Calu3 (cell line): Measurements from ENCODE around the gene PSMA1. TPM values are rescaled to one million over a fixed set of nuclear protein-coding genes. Genes with fewer than 3 reads are reported as not detected.
A peak's percentile ranks its signal among the peaks of the same experiment; 100 is the strongest.
"Not testable (repeated sequence)": the region's sequence is repeated elsewhere in the genome, so short reads cannot be mapped to it uniquely, and the experiment has no call there.

Experiments used
- BruUV-seq: library from RNA; stranded (reverse); fragments of 400-500 nt; replicated peaks from 2 replicates; lab custom pipeline; 2021; lab: Mats Ljungman, UMichigan
- CTCF ChIA-PET: fragments of 300-600 bp; sonication (Branson Sonifier 250); formaldehyde crosslinking; loops from one replicate; lab custom pipeline; 2022; ENCODE audit warnings: antibody characterized with exemption; lab: Charles Lee
- DNase-seq: peaks from one replicate; pipeline ENCODE4 v3.0.0; 2022
- H3K27ac Mint-ChIP-seq: one replicate; pipeline ENCODE4 v1.8.0; 2022; ENCODE audit warnings: mixed read lengths; ENCODE audit not compliant: unreplicated experiment
- H3K27me3 Mint-ChIP-seq: one replicate; pipeline ENCODE4 v1.8.0; 2022; ENCODE audit warnings: mixed read lengths; ENCODE audit not compliant: unreplicated experiment
- H3K36me3 Mint-ChIP-seq: one replicate; pipeline ENCODE4 v1.8.0; 2022; ENCODE audit warnings: mild to moderate bottlenecking, moderate library complexity, mixed read lengths; ENCODE audit not compliant: insufficient read depth, unreplicated experiment
- H3K4me1 Mint-ChIP-seq: one replicate; pipeline ENCODE4 v1.8.0; 2022; ENCODE audit warnings: mild to moderate bottlenecking, low read depth, mixed read lengths; ENCODE audit not compliant: unreplicated experiment
- H3K4me3 Mint-ChIP-seq: one replicate; pipeline ENCODE4 v1.8.0; 2022; ENCODE audit warnings: mild to moderate bottlenecking, low read depth, moderate library complexity, mixed read lengths; ENCODE audit not compliant: unreplicated experiment
- H3K9me3 Mint-ChIP-seq: one replicate; pipeline ENCODE4 v1.8.0; 2022; ENCODE audit warnings: low read depth, mixed read lengths; ENCODE audit not compliant: unreplicated experiment
- intact Hi-C: fragments of 100-400 bp; cut with micrococcal nuclease; formaldehyde crosslinking; loops from one replicate; pipeline ENCODE4 v1.10.0; 2022; ENCODE audit not compliant: unreplicated experiment
- total RNA-seq: library from RNA; stranded (reverse); gene quantifications from 2 replicates; pipeline ENCODE4 v1.2.3, GENCODE V29; 2022
- TF ChIP-seq, protein P1 (sequence below): fragments of 200-600 bp; IDR thresholded peaks from one replicate; pipeline ENCODE4 v1.8.0; 2022; ENCODE audit warnings: antibody characterized with exemption; ENCODE audit not compliant: unreplicated experiment

PSMA1 gene
- total RNA-seq, 1 experiment from 2014 or later, result 205 TPM

- CTCF ChIA-PET, result no interaction called here
- H3K27me3 Mint-ChIP-seq, result no peaks in the 10 kb centered on the region
- intact Hi-C loops, result loop anchor here (5.0 kb wide), 2 partner anchors 232 to 367 kb away; no protein-coding TSS in a partner anchor
- no peak overlapping the region for H3K4me3 Mint-ChIP-seq
- no peaks in the 10 kb centered on the region for H3K4me1 Mint-ChIP-seq
- H3K27ac Mint-ChIP-seq, result no peak overlapping the region
- no peak for DNase-seq
- BruUV-seq, result no TSS peak
- H3K36me3 Mint-ChIP-seq, result no peaks in the 10 kb centered on the region
- no peaks in the 10 kb centered on the region for H3K9me3 Mint-ChIP-seq
- TF ChIP-seq, protein P1, sequence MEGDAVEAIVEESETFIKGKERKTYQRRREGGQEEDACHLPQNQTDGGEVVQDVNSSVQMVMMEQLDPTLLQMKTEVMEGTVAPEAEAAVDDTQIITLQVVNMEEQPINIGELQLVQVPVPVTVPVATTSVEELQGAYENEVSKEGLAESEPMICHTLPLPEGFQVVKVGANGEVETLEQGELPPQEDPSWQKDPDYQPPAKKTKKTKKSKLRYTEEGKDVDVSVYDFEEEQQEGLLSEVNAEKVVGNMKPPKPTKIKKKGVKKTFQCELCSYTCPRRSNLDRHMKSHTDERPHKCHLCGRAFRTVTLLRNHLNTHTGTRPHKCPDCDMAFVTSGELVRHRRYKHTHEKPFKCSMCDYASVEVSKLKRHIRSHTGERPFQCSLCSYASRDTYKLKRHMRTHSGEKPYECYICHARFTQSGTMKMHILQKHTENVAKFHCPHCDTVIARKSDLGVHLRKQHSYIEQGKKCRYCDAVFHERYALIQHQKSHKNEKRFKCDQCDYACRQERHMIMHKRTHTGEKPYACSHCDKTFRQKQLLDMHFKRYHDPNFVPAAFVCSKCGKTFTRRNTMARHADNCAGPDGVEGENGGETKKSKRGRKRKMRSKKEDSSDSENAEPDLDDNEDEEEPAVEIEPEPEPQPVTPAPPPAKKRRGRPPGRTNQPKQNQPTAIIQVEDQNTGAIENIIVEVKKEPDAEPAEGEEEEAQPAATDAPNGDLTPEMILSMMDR, result no peak
Observed at GRCh38 chr11:14539982-14540421, 19.8 kb upstream of the PSMA1 start.

GRCh38 chr11:14538926-14539554, 18.9 kb upstream of the PSMA1 start:
- intact Hi-C loops, result loop anchor here (5.0 kb wide), 2 partner anchors 233 to 368 kb away; no protein-coding TSS in a partner anchor
- Mint-ChIP-seq H3K4me3 (no peak overlapping the region), H3K36me3 (no peaks in the 10 kb centered on the region), H3K9me3 (no peaks in the 10 kb centered on the region), H3K27me3 (no peaks in the 10 kb centered on the region), H3K4me1 (no peaks in the 10 kb centered on the region), H3K27ac (no peak overlapping the region)
- CTCF ChIA-PET, result no interaction called here
- TF ChIP-seq, protein P1, result no peak
- no TSS peak for BruUV-seq
- no peak for DNase-seq

DNA sequence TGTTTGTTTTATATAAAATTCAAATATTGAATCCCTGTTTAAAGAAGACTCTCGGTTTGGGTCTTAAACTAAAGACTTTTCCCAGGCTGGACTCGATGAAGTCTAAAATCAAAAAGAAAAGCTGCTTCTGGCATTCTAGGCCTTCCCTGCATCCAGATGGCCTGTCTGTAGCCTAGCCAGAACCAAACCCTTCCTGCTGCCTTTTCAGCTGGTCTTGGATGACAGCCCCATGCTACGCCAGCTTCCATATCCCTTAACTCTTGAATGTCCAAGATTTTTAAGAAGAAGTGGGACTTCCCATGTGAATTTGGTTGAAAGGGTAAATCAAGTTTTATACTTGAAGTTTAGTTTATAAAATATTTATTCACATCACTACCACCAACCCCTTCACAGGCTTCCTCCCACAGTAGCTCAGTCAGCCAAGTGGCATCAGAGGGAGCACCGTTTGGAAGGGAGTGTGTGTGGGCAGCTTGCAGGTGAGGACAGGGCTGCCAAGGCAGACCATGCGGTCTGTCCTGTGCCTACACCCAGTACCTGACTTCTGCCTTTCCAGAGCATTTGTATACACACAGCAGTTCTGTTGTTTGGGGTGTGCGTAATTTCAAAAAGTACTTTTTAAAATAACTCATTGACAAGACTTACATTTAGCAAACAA, 18.2 kb upstream of the PSMA1 start:
- Mint-ChIP-seq H3K4me3 (no peak overlapping the region), H3K9me3 (no peaks in the 10 kb centered on the region), H3K36me3 (no peaks in the 10 kb centered on the region), H3K27ac (no peak overlapping the region), H3K4me1 (no peaks in the 10 kb centered on the region), H3K27me3 (no peaks in the 10 kb centered on the region)
- TF ChIP-seq, protein P1, result no peak
- no TSS peak for BruUV-seq
- no peak for DNase-seq
- CTCF ChIA-PET, result no interaction called here
- intact Hi-C loops, result loop anchor here (5.0 kb wide), 2 partner anchors 234 to 369 kb away; no protein-coding TSS in a partner anchor

DNA sequence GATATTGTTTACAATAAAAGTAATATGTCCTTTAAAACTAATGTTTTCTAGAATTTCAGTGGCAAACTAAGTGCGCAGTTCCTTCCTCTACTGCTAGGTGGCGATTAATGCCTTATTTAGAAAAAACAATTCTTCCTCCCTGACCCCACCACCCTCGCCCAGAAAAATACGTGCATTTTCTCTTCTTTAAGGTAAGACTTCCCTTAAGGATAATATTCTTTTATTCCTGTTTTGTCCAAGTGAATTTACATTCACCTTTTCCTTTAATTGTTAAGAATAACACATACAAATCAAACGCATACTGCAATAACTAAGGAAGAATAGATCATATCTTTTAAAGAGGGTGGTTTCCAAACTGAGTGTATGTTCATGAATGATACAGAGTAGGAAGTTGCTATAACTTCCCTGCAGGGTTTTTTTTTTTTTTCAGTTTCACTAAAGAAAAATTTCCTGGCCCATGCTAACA, 17.0 kb upstream of the PSMA1 start:
- Mint-ChIP-seq H3K27ac (no peak overlapping the region), H3K36me3 (no peaks in the 10 kb centered on the region), H3K4me1 (no peaks in the 10 kb centered on the region), H3K4me3 (no peak overlapping the region), H3K9me3 (no peaks in the 10 kb centered on the region), H3K27me3 (no peaks in the 10 kb centered on the region)
- intact Hi-C loops, result loop anchor here (2.0 to 5.0 kb wide), 3 partner anchors 108 to 370 kb away; no protein-coding TSS in a partner anchor
- BruUV-seq, result no TSS peak
- CTCF ChIA-PET, result interaction anchor here (1.5 kb wide), 1 partner anchor 371 kb away, joined by 3 read pairs; no protein-coding TSS in a partner anchor
- TF ChIP-seq, protein P1, result peak; percentile 72
- DNase-seq, result peak; percentile 22

DNA sequence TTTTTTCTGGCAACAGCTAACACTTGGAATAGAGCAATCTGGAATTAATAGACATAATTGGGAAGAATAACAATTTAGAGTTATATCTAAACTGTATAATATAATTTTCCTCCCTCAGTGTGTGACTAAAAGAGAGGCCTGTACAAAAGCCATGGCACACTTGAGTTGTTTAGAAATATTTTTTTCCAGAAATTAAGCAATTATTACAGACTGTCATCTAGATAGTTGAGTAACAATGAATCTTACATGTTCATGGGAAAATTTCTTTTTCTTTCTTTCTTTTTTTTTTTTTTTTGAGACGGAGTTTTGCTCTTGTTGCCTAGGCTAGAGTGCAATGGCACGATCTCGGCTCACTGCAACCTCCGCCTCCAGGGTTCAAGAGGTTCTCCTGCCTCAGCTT, 15.0 kb upstream of the PSMA1 start:
- H3K36me3 Mint-ChIP-seq, BruUV-seq, H3K4me3 Mint-ChIP-seq, H3K27me3 Mint-ChIP-seq, DNase-seq, CTCF ChIA-PET, H3K4me1 Mint-ChIP-seq, H3K27ac Mint-ChIP-seq, H3K9me3 Mint-ChIP-seq: not testable (repeated sequence)
- intact Hi-C loops, result loop anchor here (5.0 kb wide), 2 partner anchors 237 to 372 kb away; no protein-coding TSS in a partner anchor
